Natural killer cell (primary cell): ENCODE data around the gene PAGR1. TPM values are rescaled to one million over a fixed set of nuclear protein-coding genes. Genes with fewer than 3 reads are reported as not detected.
A peak's percentile ranks its signal among the peaks of the same experiment; 100 is the strongest.

Experiments
- ATAC-seq, 3 donors: fragments of 150-1000 bp in 2 of 3; fragments of 200-7000 bp in 1 of 3; cut with Tn5 transposase; 1 replicate in 1 of 3; 2 replicates in 2 of 3; pipeline ENCODE4 v1.10.0; 2021; ENCODE audit warnings: mild to moderate bottlenecking in 2 of 3, moderate library complexity in 2 of 3
- DNase-seq, 2 donors: peaks; one replicate each; pipeline versions ENCODE4 v3.0.0 to v3.0.0-alpha.2; 2013 to 2021; ENCODE audit warnings: mixed read lengths in 1 of 2
- H3K27ac ChIP-seq: one replicate; pipeline ENCODE4 v1.5.1; 2013; ENCODE audit warnings: mild to moderate bottlenecking, low read length
- H3K27me3 ChIP-seq: one replicate; pipeline ENCODE4 v1.6.1; 2013; ENCODE audit warnings: low read length; ENCODE audit not compliant: control insufficient read depth, insufficient read depth
- H3K36me3 ChIP-seq: one replicate; pipeline ENCODE4 v1.6.1; 2013; ENCODE audit warnings: low read length; ENCODE audit not compliant: control insufficient read depth, insufficient read depth
- H3K4me1 ChIP-seq: one replicate; pipeline ENCODE4 v1.6.1; 2013; ENCODE audit warnings: low read length; ENCODE audit not compliant: control insufficient read depth, insufficient read depth
- H3K4me3 ChIP-seq: one replicate; pipeline ENCODE4 v1.5.1; 2013; ENCODE audit warnings: low read length
- H3K9me3 ChIP-seq: one replicate; pipeline ENCODE4 v1.6.1; 2013; ENCODE audit warnings: low read length; ENCODE audit not compliant: control insufficient read depth, insufficient read depth
- H3K27ac Mint-ChIP-seq, 2 donors: one replicate each; pipeline ENCODE4 v1.8.0; 2022; ENCODE audit warnings: mild to moderate bottlenecking in 2 of 2, mixed read lengths in 2 of 2, moderate library complexity in 1 of 2
- H3K27me3 Mint-ChIP-seq, 2 donors: one replicate each; pipeline ENCODE4 v1.8.0; 2022; ENCODE audit warnings: low read depth in 2 of 2, mixed read lengths in 2 of 2
- H3K36me3 Mint-ChIP-seq: one replicate; pipeline ENCODE4 v1.8.0; 2022; ENCODE audit warnings: mixed read lengths
- H3K4me1 Mint-ChIP-seq, 2 donors: one replicate each; pipeline ENCODE4 v1.8.0; 2022; ENCODE audit warnings: mixed read lengths in 2 of 2
- H3K4me3 Mint-ChIP-seq: one replicate; pipeline ENCODE4 v1.8.0; 2022; ENCODE audit warnings: mild to moderate bottlenecking, moderate library complexity, mixed read lengths
- H3K9me3 Mint-ChIP-seq, 2 donors: one replicate each; pipeline ENCODE4 v1.8.0; 2022; ENCODE audit warnings: mixed read lengths in 2 of 2
- WGBS: methylation state at CpG from one replicate; pipeline ENCODE4 v1.1.7; 2013; ENCODE audit warnings: missing lambda C conversion rate; ENCODE audit not compliant: insufficient coverage; 5-methylcytosine and 5-hydroxymethylcytosine counted together
- intact Hi-C: fragments of 100-400 bp; cut with micrococcal nuclease; formaldehyde crosslinking; loops from one replicate; pipeline ENCODE4 v1.14.2; 2022
- total RNA-seq, 4 donors: library from RNA; stranded (reverse); fragments of 120-200 nt in 1 of 4; gene quantifications; one replicate each; pipeline versions ENCODE4 v1.2.3 to v1.2.4, GENCODE V29; 2013 to 2022
- TF ChIP-seq, protein P1 (sequence below): fragments of 200-600 bp; IDR thresholded peaks from one replicate; pipeline ENCODE4 v1.8.0; 2022; ENCODE audit warnings: antibody characterized with exemption

PAGR1 gene
- 10 to 100 TPM in 2 of 3 donors, 1 to 10 TPM in 1; 8.9 to 16.2 (median 13.4) TPM for total RNA-seq
- total RNA-seq (2013), result 37.7 TPM

DNA sequence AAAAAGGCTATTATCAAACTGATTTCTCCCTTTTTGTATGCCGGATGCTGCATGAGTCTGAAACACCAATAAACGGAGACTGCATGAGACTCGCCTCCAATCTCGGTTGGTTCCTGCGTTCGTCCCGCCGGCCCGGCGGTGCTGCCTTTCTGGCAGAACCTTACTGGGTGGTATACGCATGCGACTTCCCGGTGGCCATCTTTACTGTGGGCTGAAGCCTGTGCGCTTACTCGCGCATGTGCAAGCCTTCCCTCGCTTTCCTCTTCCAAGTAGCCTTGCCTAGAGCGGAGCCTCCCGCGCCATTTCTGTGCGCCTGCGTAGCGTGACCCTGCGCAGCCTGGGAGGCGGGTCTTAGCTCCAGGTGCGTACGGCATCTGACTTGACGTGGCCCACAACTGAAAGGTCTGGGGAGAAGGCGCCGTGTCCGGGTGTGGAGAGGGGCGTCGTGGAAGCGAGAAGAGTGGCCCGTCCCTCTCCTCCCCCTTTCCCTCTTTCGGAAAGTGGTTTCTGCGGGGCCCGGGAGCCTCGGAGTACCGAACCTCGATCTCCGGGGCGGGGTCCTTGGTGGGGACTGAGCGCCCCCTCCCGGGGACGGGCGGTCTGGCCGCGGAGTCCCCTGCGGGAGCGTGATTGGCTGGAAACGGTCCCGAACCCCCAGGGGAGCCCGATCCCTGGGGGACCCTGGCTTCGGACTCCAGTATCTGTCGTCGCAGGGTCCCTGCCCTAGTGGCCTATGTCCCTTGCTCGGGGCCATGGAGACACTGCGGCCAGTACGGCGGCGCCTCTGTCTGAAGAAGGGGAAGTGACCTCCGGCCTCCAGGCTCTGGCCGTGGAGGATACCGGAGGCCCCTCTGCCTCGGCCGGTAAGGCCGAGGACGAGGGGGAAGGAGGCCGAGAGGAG lies at the start of gene PAGR1:
Gene PAGR1, plus strand, starts transcription at position 360 of the 901 bp plus-strand sequence. Its CDS starts 374 bp downstream, at position 734.
- H3K36me3 ChIP-seq, result peaks cover 11% of the 10 kb centered on the region
- ATAC-seq (peak; percentile 76 to 91 (median 78)), DNase-seq (peak; percentile 96 to 100)
- H3K4me1 Mint-ChIP-seq, result peaks cover 59 to 81% of the 10 kb centered on the region in 2 donors
- peaks cover 0 to 2% of the 10 kb centered on the region in 2 donors for H3K27me3 Mint-ChIP-seq
- H3K4me1 ChIP-seq, result peaks cover 63% of the 10 kb centered on the region
- no peaks in the 10 kb centered on the region for H3K9me3 Mint-ChIP-seq
- peak within 1 kb of the TSS; percentile 99 for H3K4me3 Mint-ChIP-seq
- WGBS, result under 1% methylated on average over 66 of the region's 70 CpGs
- peak within 1 kb of the TSS; percentile 79 for H3K4me3 ChIP-seq
- H3K27ac Mint-ChIP-seq, result peak within 1 kb of the TSS; percentile 94 to 98
- peaks cover 5% of the 10 kb centered on the region for H3K36me3 Mint-ChIP-seq
- no peaks in the 10 kb centered on the region for H3K9me3 ChIP-seq
- no peaks in the 10 kb centered on the region for H3K27me3 ChIP-seq
- H3K27ac ChIP-seq, result peak within 1 kb of the TSS; percentile 88
- intact Hi-C loops, result loop anchor here (1.0 to 5.0 kb wide), 5 partner anchors 9 to 116 kb away; partner anchors contain the start of genes CDIPT and KIF22
- TF ChIP-seq, protein P1, sequence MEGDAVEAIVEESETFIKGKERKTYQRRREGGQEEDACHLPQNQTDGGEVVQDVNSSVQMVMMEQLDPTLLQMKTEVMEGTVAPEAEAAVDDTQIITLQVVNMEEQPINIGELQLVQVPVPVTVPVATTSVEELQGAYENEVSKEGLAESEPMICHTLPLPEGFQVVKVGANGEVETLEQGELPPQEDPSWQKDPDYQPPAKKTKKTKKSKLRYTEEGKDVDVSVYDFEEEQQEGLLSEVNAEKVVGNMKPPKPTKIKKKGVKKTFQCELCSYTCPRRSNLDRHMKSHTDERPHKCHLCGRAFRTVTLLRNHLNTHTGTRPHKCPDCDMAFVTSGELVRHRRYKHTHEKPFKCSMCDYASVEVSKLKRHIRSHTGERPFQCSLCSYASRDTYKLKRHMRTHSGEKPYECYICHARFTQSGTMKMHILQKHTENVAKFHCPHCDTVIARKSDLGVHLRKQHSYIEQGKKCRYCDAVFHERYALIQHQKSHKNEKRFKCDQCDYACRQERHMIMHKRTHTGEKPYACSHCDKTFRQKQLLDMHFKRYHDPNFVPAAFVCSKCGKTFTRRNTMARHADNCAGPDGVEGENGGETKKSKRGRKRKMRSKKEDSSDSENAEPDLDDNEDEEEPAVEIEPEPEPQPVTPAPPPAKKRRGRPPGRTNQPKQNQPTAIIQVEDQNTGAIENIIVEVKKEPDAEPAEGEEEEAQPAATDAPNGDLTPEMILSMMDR, result peak; percentile 97

GRCh38 chr16:29766571-29766970 lies 49.4 kb upstream of the PAGR1 start:
- intact Hi-C loops, result no loop called here
- no peaks in the 10 kb centered on the region for H3K36me3 Mint-ChIP-seq
- no peaks in the 10 kb centered on the region for H3K36me3 ChIP-seq
- TF ChIP-seq, protein P1, result no peak
- H3K4me3 Mint-ChIP-seq, result no peak overlapping the region
- no peaks in the 10 kb centered on the region for H3K27me3 ChIP-seq
- no peak for ATAC-seq
- no peak overlapping the region for H3K27ac ChIP-seq
- H3K27ac Mint-ChIP-seq, result no peak overlapping the region
- no peaks in the 10 kb centered on the region for H3K9me3 Mint-ChIP-seq
- no peak for DNase-seq
- no peaks in the 10 kb centered on the region for H3K9me3 ChIP-seq
- peaks cover 0 to 2% of the 10 kb centered on the region in 2 donors for H3K27me3 Mint-ChIP-seq
- 81% methylated on average over 3 of the region's 3 CpGs for WGBS
- no peak overlapping the region for H3K4me3 ChIP-seq
- H3K4me1 ChIP-seq, result peaks cover 14% of the 10 kb centered on the region
- H3K4me1 Mint-ChIP-seq, result peaks cover 9 to 10% of the 10 kb centered on the region in 2 donors

GRCh38 chr16:29767062-29767461 lies 48.9 kb upstream of the PAGR1 start:
- Histone ChIP-seq H3K27ac (no peak overlapping the region), H3K36me3 (no peaks in the 10 kb centered on the region), H3K9me3 (no peaks in the 10 kb centered on the region), H3K4me1 (peaks cover 14% of the 10 kb centered on the region), H3K27me3 (no peaks in the 10 kb centered on the region), H3K4me3 (no peak overlapping the region)
- H3K9me3 Mint-ChIP-seq, result no peaks in the 10 kb centered on the region
- H3K4me1 Mint-ChIP-seq, result peaks cover 9 to 10% of the 10 kb centered on the region in 2 donors
- TF ChIP-seq, protein P1, result no peak
- intact Hi-C loops, result no loop called here
- 94% methylated on average over 2 of the region's 3 CpGs for WGBS
- no peak overlapping the region for H3K4me3 Mint-ChIP-seq
- DNase-seq, result no peak
- H3K36me3 Mint-ChIP-seq, result no peaks in the 10 kb centered on the region
- H3K27me3 Mint-ChIP-seq, result peaks cover 0 to 2% of the 10 kb centered on the region in 2 donors
- no peak for ATAC-seq
- H3K27ac Mint-ChIP-seq, result no peak overlapping the region
